ENCODE measurements around the gene ARHGAP19.
"Not testable (repeated sequence)": the region's sequence is repeated elsewhere in the genome, so short reads cannot be mapped to it uniquely, and the experiment has no call there.

GRCh38 chr10:97290576-97291356 is 1.7 kb downstream of the ARHGAP19 start:
- TF ChIP-seq ZNF155 (tag by site-specific recombination; IDR thresholded peaks at IDR 0.05); BCL11A (tag by site-specific recombination; IDR thresholded peaks at IDR 0.05; ENCODE audit: low read depth): not testable (repeated sequence)
